ENCODE measurements around the gene THAP7. TPM values are rescaled to one million over a fixed set of nuclear protein-coding genes. Genes with fewer than 3 reads are reported as not detected.
A peak's percentile ranks its signal among the peaks of the same experiment; 100 is the strongest.
"Not testable (repeated sequence)": the region's sequence is repeated elsewhere in the genome, so short reads cannot be mapped to it uniquely, and the experiment has no call there.

THAP7 gene
- total RNA-seq, result 25.8 TPM

GRCh38 chr22:21001601-21002325 lies at the start of gene THAP7:
Gene THAP7, minus strand, starts transcription at chr22:21002118. Its CDS starts 207 bp downstream, at chr22:21001911.
- DNase-seq (ENCODE audit: low spot score), result peak; percentile 97

- DNase-seq (ENCODE audit: low spot score), result no peak
These were observed 49.4 kb upstream of the THAP7 start for GRCh38 chr22:21051145-21051830.

GRCh38 chr22:21048965-21049364 lies 47.0 kb upstream of the THAP7 start:
- not testable (repeated sequence) for DNase-seq (ENCODE audit: low spot score)

- not testable (repeated sequence) for DNase-seq (ENCODE audit: low spot score)
These were observed 46.5 kb upstream of the THAP7 start for GRCh38 chr22:21048448-21048847.

- no peak for DNase-seq (ENCODE audit: low spot score)
These were observed 45.8 kb upstream of the THAP7 start for GRCh38 chr22:21047730-21048129.

- DNase-seq (ENCODE audit: low spot score), result no peak
These were observed 45.2 kb upstream of the THAP7 start for GRCh38 chr22:21047035-21047661.

GRCh38 chr22:21045585-21046294 lies 43.8 kb upstream of the THAP7 start, which contains the start of gene LRRC74B:
Gene LRRC74B, plus strand, starts transcription at chr22:21045946. Its CDS starts 41 bp downstream, at chr22:21045987.
- peak; percentile 89 for DNase-seq (ENCODE audit: low spot score)

- no peak for DNase-seq (ENCODE audit: low spot score)
These were observed 43.1 kb upstream of the THAP7 start for GRCh38 chr22:21044931-21045584.

- DNase-seq (ENCODE audit: low spot score), result no peak
These were observed 42.1 kb upstream of the THAP7 start for GRCh38 chr22:21043860-21044535.

GRCh38 chr22:21042978-21043859 lies 41.3 kb upstream of the THAP7 start:
- no peak for DNase-seq (ENCODE audit: low spot score)

GRCh38 chr22:21041937-21042336 lies 40.0 kb upstream of the THAP7 start:
- no peak for DNase-seq (ENCODE audit: low spot score)

- not testable (repeated sequence) for DNase-seq (ENCODE audit: low spot score)
These were observed 37.2 kb upstream of the THAP7 start for GRCh38 chr22:21039158-21039557.

- no peak for DNase-seq (ENCODE audit: low spot score)
These were observed 36.5 kb upstream of the THAP7 start for GRCh38 chr22:21038405-21038804.

GRCh38 chr22:21034989-21035388 lies 33.1 kb upstream of the THAP7 start:
- no peak for DNase-seq (ENCODE audit: low spot score)

GRCh38 chr22:21033895-21034294 lies 32.0 kb upstream of the THAP7 start:
- DNase-seq (ENCODE audit: low spot score), result no peak

- DNase-seq (ENCODE audit: low spot score), result no peak
These were observed 31.2 kb upstream of the THAP7 start for GRCh38 chr22:21032868-21033688.

- no peak for DNase-seq (ENCODE audit: low spot score)
These were observed 30.3 kb upstream of the THAP7 start, which contains the start of gene SLC7A4 for GRCh38 chr22:21032037-21032867. Gene SLC7A4, minus strand, starts transcription at chr22:21032561. Its CDS starts 749 bp downstream, at chr22:21031812.

- no peak for DNase-seq (ENCODE audit: low spot score)
These were observed 29.7 kb upstream of the THAP7 start for GRCh38 chr22:21031545-21032036.

Measured in ureter (tissue), 1 donor.